Esophagus squamous epithelium (tissue), 4 donors: Measurements from ENCODE around the gene SPECC1.
"Not testable (repeated sequence)": the region's sequence is repeated elsewhere in the genome, so short reads cannot be mapped to it uniquely, and the experiment has no call there.

ENCODE experiments used
- CTCF ChIP-seq, 6 experiments: fragments of 450-650 bp in 4 of 6; fragments of 200-600 bp in 2 of 6; sonication (generic) in 2 of 6; IDR thresholded peaks; one replicate each; pipeline ENCODE4 v1.5.1; 2016 to 2019; ENCODE audit warnings: antibody characterized with exemption in 6 of 6, mild to moderate bottlenecking in 4 of 6, moderate library complexity in 4 of 6
- POLR2A ChIP-seq, 4 donors: fragments of 450-650 bp; IDR thresholded peaks; one replicate each; pipeline ENCODE4 v1.6.1; 2017; ENCODE audit warnings: antibody characterized with exemption in 4 of 4, mild to moderate bottlenecking in 4 of 4, moderate library complexity in 3 of 4

- TF ChIP-seq CTCF, POLR2A (IDR thresholded peaks at IDR 0.05): not testable (repeated sequence)
Observed at GRCh38 chr17:20037286-20037685, 28.1 kb downstream of the SPECC1 start.
